Measurements from ENCODE around the gene RAP1GAP.
"Not testable (repeated sequence)": the region's sequence is repeated elsewhere in the genome, so short reads cannot be mapped to it uniquely, and the experiment has no call there.

Gene RAP1GAP

DNA sequence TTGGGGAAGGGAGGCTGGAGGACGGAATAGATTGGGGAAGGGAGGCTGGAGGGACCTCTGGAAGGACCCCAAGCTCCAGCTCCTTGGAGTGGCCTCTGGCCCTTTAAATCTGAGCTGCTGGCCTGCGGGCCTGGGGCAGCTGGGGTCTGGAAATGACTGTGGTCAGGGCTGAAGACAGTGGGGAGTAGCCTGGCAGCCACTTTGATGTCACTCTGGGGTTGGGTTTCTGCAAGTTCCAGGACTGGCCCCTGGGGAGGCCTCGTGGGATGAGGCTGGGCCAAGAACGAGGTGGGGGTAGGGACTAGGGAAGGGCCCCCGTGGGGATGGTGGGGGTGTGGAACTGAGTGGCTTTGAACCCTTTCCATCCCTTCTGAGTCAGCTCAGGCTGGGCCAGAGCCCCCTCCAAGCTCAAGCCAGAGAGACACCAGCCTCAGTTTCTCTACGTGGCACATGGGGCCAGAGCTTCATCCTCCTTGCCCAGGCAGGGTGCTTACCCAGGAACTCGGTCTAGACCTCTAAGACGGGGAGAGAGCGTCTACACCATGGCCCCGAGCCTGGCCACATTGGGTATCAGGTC lies 100.3 kb downstream of the RAP1GAP start:
- DNase-seq = no peak

- no peak for DNase-seq
These were observed 101.0 kb downstream of the RAP1GAP start for GRCh38 chr1:21568006-21568746.

- DNase-seq = peak; percentile 67
These were observed 101.7 kb downstream of the RAP1GAP start for GRCh38 chr1:21567241-21568005.

GRCh38 chr1:21566361-21566760 lies 102.8 kb downstream of the RAP1GAP start:
- not testable (repeated sequence) for DNase-seq

DNA sequence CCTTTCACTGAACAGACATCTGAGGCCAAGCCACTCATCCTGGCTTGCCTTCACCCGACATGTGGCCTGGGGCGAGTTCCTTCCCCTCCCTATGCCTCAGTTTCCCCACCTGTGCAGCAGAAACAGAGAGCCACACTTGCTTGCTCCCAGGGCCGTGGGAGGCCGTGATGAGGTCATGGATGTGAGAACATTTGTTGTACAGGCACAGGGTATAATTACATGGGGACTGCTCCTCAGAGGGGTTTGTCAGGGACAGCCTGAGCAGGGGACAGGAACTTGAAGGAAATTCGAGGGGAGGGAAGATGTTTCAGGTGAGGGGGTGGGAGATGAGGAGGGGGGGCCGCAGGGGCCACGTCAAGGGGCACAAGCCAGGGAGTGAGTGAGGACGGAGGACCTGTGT lies 103.9 kb downstream of the RAP1GAP start:
- no peak for DNase-seq

GRCh38 chr1:21564521-21565095 lies 104.5 kb downstream of the RAP1GAP start:
- no peak for DNase-seq

DNA sequence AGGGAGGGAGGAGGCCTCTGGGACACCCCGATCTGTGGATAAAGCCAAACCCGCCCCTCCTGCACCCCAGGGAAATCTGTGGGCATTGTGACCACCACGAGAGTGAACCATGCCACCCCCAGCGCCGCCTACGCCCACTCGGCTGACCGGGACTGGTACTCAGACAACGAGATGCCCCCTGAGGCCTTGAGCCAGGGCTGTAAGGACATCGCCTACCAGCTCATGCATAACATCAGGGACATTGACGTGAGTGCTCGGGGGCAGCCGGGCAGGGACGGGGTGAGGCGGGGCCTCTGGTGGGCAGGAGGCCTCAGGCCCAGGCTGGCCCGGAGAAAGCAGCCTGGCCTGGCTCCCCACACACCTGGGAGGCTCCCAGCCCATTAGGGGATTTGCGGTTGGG lies 105.2 kb downstream of the RAP1GAP start:
- no peak for DNase-seq

- DNase-seq = no peak
These were observed 106.3 kb downstream of the RAP1GAP start for GRCh38 chr1:21562896-21563295.

- DNase-seq = no peak
These were observed 108.1 kb downstream of the RAP1GAP start for GRCh38 chr1:21560916-21561638.

DNA sequence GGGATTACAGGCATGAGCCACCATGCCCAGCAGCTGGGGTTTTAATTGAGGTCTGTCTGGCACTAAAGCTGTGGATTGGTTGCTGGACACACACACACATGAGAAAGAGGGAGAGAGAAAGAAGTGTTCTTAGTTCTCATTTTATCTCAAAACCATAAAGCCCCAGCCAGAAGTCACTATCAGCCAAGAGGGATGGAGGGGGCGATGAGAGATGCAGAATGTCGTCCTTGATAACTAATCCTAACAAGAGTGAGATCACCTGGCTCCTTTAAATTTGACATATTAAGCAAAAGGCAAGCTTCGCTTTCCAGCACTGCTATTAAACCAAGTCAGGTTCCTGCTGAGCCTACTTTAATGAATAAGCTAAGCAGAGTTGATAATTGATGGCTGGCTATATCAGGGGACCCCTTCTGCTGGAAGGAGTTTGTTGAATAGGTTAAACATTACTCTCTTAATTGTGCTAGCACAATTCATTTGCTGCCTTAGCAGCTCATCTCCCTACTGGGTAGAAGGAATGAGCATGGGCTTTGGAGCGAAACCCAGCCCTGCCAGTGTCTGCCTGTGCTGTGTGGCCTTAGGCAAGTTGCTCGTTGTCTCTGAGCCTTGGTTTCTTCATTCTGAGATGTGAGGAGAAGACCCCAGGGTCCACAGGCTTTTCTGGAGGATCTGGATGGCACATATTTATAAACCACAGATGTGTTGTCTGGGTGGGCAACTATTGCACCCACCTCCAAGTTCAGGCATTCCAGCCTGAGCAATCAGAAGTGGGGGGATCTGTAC lies 109.2 kb downstream of the RAP1GAP start:
- DNase-seq = no peak

DNA sequence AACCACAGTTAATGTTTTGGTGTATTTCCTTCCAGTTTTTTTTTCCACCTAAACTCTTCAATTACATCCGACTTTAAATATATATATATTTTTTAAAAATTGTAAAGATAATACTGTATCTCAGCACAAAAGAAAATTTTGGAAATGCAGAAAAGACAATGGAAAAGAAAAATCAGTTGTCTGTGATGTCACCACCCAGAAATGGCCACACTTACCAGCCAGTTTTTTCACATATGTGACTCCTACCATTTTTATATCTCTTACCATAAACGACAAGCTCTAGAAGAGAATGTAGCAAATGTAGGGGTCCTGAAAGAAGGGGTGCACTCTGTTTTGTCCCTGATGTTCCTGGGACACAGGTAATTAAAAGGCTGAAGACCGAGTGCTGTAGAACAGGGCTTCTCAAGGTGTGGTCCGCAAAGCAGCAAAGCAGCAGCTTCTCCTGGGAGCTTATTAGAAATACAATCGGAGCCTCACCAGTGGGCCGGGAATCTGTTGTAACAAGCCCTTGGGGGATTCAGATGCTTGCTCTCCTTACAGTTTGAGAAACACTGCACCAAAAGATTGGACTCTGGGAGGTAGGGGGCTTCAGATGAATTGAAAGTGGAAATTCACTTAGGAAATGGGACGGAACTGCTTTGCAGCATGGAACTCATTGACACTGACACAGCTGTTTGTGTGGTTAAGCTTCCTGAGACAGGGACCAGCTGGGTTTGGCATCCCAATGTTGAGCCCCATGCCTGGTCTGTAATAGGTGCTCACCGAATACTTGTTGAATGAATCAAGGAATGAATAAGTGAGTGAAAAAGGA lies 115.8 kb downstream of the RAP1GAP start:
- DNase-seq = peak; percentile 84

GRCh38 chr1:21552715-21553114 lies 116.4 kb downstream of the RAP1GAP start:
- DNase-seq = peak; percentile 94

DNA sequence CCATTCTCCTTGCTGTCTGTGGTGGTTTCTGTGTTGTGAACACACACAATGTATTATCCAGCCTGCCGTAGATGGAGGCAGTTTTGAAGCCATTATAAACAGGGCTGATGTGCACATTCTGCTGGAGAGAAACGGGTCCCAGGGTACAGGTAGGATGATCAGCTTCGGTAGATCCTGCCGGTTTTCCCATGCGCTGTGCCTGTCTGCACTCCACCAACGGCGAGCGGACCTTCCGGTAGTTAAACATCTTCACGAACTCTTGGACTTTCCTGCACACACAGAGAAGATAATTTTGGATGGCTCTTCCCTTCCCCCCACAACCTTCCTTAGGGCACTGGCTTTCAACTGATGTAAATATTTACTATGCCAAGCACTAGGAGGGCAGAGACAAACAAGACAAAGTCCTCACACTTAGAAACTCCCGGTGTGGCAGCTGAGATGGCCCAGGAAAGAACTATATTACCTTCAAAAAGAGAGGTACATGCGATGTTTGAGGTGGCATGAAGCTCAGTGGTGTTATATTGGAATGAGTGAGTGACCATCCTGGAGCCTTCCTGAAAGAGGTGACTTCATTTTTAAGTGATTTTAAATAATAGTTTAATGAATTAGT lies 118.2 kb downstream of the RAP1GAP start:
- DNase-seq = no peak

- DNase-seq = peak; percentile 42
These were observed 119.1 kb downstream of the RAP1GAP start for GRCh38 chr1:21550097-21550496.

DNA sequence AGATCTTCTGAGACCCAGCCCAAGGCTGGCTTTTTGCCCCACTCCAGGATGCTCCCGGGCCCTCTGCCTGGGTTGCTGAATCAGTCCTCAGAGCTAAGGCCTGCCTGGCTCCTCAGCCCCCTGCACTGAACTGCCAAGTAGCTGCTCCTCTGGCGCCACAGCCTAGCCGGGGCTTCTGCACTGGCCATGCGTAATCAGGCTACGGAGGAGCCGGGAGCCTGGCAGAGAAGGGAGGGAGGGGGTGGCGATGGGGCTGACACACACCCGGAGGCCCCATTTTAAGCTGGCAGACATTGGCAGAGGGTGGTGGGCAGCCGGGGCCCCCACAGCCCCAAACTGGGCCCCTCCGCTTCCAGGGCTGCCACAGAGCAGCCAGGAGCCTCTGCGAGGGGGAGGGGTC lies 121.3 kb downstream of the RAP1GAP start:
- no peak for DNase-seq
